PFSK-1 (cell line): ENCODE results near the gene ANAPC2.

Experiments
- POLR2AphosphoS5 ChIP-seq: IDR thresholded peaks from 2 replicates; pipeline ENCODE4 v1.6.1; 2012; ENCODE audit warnings: low read depth, mild to moderate bottlenecking, control low read depth, low read length, moderate library complexity
- REST ChIP-seq, 2 experiments: IDR thresholded peaks; 2 replicates each; pipeline versions ENCODE4 v1.6.1 to v1.8.0; 2011 to 2012; ENCODE audit warnings: low read depth in 2 of 2, low read length in 2 of 2, control low read depth in 1 of 2, inconsistent platforms in 1 of 2, mild to moderate bottlenecking in 1 of 2, moderate library complexity in 1 of 2; ENCODE audit not compliant: insufficient read depth in 1 of 2

DNA sequence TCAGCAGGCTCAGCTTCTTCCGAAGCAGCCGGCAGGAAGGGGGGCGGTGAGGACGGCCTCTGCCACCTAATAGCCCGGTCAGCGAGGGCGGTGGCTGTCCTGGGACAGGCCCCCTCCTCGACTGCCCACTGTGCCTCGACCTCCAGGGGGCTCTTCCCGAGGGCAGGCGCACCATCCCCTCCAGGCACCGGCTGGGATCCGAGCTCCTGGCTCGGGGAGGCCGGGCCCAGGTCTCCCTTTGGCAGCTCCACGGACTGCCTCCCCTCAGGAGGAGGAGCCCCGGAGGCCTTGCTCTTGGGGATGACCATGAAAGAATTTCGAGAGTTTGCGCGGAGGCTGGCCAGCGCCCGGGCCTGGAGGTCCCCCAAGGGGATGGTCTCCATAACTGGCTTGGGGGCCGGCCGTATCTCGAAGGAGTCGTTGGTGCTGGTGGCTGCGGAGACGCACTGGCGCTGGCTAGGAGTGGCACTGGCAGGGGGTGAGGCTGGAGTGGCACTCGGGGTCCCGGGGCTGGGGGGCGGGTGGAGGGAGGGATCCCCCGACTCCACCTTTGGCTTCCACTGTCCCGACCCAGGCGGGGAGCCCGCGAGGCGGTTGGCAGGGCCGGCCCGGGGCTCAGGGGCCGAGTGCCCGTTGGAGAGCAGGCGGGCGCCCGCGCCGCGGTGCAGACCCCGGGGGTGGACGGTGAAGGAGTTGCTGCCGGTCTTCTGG lies 11.2 kb upstream of the ANAPC2 start:
- no peak for TF ChIP-seq REST (IDR thresholded peaks at IDR 0.05; ENCODE audit: insufficient read depth in 1 of 2, low read depth in 2 of 2, low read length in 2 of 2)
- no peak for TF ChIP-seq POLR2AphosphoS5
